ENCODE data around the gene MLN. TPM values are rescaled to one million over a fixed set of nuclear protein-coding genes. Genes with fewer than 3 reads are reported as not detected.
A peak's percentile ranks its signal among the peaks of the same experiment; 100 is the strongest.

Gene MLN
- total RNA-seq, 4 donors from 2014 or later, result not detected

DNA sequence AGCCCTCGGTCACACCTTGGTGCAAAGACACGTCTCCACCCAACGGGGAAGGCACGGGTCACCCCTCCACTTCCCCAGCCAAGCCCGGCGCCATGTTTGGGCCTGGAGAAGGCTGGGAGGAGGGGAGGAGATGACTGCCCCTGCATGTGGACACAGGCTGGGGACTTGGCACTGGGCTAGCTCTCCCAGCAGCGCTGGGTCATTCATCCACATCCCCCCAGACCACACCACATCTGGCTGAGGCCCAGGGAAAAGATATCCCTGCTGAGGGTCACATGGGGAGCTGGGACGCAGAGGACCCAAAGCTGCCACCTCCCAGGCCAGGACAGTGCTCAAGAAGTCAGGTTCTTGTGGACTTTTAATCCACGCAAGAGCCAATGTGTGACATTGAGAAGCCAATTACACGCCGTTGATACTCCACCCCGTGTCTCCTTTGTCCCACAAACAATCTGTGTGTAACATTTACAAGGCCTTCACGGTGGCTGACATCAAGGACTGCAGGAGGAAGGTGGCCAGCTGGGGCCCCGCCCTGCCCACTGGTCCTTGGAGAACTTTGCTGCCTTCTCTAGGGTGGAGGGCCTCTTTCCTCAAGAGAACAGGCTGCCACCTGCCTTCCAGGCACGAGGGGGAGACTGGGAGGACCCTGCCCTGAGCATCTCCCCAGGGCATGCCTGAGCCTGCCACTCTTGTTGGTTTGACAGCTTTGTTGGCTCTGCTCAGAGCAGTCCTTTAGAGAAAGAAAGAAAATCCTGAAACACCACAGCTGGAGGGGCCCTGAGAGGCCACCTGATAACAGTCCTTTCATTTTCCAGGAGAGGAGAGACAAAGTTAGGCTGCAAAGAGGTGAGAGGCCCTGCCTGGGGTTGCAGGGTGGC, 51.8 kb downstream of the MLN start:
- intact Hi-C loops (cut with DNase I; ENCODE audit: low total_unique reads), result no loop called here
- no peaks in the 10 kb centered on the region for H3K27me3 ChIP-seq
- no peak for TF ChIP-seq POLR2A (IDR thresholded peaks at IDR 0.05)
- TF ChIP-seq, protein P1, sequence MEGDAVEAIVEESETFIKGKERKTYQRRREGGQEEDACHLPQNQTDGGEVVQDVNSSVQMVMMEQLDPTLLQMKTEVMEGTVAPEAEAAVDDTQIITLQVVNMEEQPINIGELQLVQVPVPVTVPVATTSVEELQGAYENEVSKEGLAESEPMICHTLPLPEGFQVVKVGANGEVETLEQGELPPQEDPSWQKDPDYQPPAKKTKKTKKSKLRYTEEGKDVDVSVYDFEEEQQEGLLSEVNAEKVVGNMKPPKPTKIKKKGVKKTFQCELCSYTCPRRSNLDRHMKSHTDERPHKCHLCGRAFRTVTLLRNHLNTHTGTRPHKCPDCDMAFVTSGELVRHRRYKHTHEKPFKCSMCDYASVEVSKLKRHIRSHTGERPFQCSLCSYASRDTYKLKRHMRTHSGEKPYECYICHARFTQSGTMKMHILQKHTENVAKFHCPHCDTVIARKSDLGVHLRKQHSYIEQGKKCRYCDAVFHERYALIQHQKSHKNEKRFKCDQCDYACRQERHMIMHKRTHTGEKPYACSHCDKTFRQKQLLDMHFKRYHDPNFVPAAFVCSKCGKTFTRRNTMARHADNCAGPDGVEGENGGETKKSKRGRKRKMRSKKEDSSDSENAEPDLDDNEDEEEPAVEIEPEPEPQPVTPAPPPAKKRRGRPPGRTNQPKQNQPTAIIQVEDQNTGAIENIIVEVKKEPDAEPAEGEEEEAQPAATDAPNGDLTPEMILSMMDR (IDR thresholded peaks at IDR 0.05), result no peak
- no peak overlapping the region for H3K4me3 ChIP-seq
- peaks cover 0 to 5% of the 10 kb centered on the region in 2 donors for H3K4me1 ChIP-seq
- no peaks in the 10 kb centered on the region for H3K36me3 ChIP-seq
- peak overlapping the region in 1 of 2 donors; percentile 47 for H3K27ac ChIP-seq
- H3K9me3 ChIP-seq, result no peaks in the 10 kb centered on the region
- DNase-seq, result no peak

DNA sequence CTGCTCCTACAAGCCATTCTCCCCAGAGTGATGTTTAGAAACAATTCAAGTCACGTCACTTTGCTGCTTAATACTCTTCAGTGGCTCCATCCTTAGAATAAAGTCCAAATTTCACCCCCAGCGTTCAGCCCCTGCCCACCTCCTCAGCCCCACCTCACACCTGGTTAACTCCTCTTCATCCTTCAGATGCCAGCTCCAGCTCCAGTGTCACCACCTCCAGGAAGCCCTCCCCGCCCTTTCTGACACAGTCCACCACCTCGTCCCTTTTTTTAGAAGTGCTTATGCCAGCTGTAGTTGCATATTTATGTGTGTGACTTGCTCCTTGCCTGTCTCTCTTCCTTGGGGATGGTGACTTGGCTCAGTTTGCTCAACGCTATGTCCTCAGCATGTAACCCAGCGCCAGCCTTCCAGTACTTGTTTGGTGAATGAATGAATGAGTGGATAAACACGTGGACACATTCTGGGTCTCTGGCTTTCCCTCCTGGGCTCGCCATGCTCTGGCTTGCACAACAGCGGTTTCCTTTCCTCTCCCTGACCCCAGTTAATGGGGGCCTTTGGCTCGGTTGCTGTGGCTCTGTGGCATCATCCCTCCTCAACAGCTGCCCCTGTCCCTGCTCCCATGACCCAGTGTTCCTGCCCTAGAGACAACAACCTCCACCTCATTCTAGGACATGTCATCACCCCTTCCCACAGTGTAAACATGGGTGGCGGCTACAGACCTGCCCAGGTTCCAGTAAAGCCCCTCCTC, 53.4 kb downstream of the MLN start:
- intact Hi-C loops (cut with DNase I; ENCODE audit: low total_unique reads), result no loop called here

GRCh38 chr6:33749401-33749800, 54.4 kb downstream of the MLN start:
- Histone ChIP-seq H3K4me3 (no peak overlapping the region), H3K27me3 (no peaks in the 10 kb centered on the region), H3K27ac (no peak overlapping the region), H3K36me3 (no peaks in the 10 kb centered on the region), H3K4me1 (peaks cover 9 to 11% of the 10 kb centered on the region in 2 donors), H3K9me3 (no peaks in the 10 kb centered on the region)
- no peak for TF ChIP-seq POLR2A (IDR thresholded peaks at IDR 0.05)
- TF ChIP-seq, protein P1 (IDR thresholded peaks at IDR 0.05), result no peak
- intact Hi-C loops (cut with DNase I; ENCODE audit: low total_unique reads), result no loop called here
- DNase-seq, result no peak

More for the DNA sequence above, 53.4 kb downstream of the MLN start:
- no peak for TF ChIP-seq POLR2A (IDR thresholded peaks at IDR 0.05)
- TF ChIP-seq, protein P1 (IDR thresholded peaks at IDR 0.05), result no peak
- Histone ChIP-seq H3K36me3 (no peaks in the 10 kb centered on the region), H3K4me3 (no peak overlapping the region), H3K9me3 (no peaks in the 10 kb centered on the region), H3K27ac (peak overlapping the region in 1 of 2 donors; percentile 24), H3K4me1 (peaks cover 5 to 6% of the 10 kb centered on the region in 2 donors), H3K27me3 (no peaks in the 10 kb centered on the region)
- peak; percentile 35 to 59 for DNase-seq

DNA sequence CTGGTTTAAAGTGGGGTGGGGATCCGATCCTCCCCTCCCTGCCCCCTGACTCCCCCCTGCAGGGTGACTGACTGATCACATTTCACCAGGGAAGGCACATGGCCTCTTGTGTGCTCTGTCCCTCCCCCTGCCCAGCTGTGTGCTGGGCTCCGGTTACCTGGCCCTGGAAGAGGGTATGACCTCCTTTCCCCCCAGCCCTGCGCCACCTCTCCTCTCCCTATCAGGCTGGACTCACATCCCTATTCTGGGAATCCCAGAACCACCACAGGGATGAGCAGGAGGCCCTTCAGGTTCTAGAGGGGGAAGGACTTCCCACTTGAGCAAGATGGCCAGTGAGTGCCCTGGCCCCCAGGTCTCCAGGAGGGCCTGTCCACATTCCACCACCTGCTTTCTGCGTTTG, 55.0 kb downstream of the MLN start:
- Histone ChIP-seq H3K27ac (no peak overlapping the region), H3K36me3 (no peaks in the 10 kb centered on the region), H3K9me3 (no peaks in the 10 kb centered on the region), H3K4me1 (peaks cover 9 to 15% of the 10 kb centered on the region in 2 donors), H3K27me3 (no peaks in the 10 kb centered on the region), H3K4me3 (no peak overlapping the region)
- intact Hi-C loops (cut with DNase I; ENCODE audit: low total_unique reads), result no loop called here
- DNase-seq, result no peak
- TF ChIP-seq, protein P1 (IDR thresholded peaks at IDR 0.05), result no peak

- no peak for DNase-seq
- Histone ChIP-seq H3K4me3 (no peak overlapping the region), H3K4me1 (peaks cover 9 to 15% of the 10 kb centered on the region in 2 donors), H3K27me3 (no peaks in the 10 kb centered on the region), H3K27ac (peak overlapping the region in 1 of 2 donors; percentile 90), H3K9me3 (no peaks in the 10 kb centered on the region), H3K36me3 (no peaks in the 10 kb centered on the region)
- TF ChIP-seq, protein P1 (IDR thresholded peaks at IDR 0.05), result no peak
- TF ChIP-seq POLR2A (IDR thresholded peaks at IDR 0.05), result no peak
- intact Hi-C loops (cut with DNase I; ENCODE audit: low total_unique reads), result no loop called here
These were observed 56.0 kb downstream of the MLN start for GRCh38 chr6:33747823-33748222.

Data from uterus (tissue), 4 donors.